ENCODE data around the gene TEAD3. TPM values are rescaled to one million over a fixed set of nuclear protein-coding genes. Genes with fewer than 3 reads are reported as not detected.

The TEAD3 gene
- polyA plus RNA-seq, 4 donors, result 13.4 to 35.6 (median 19.0) TPM

- Histone ChIP-seq H3K36me3 (ENCODE audit: control insufficient read depth in 3 of 3, insufficient read depth in 2 of 3, low read depth in 1 of 3, low read length in 3 of 3) (peaks cover 0 to 72% (median 0%) of the 10 kb centered on the region in 3 donors), H3K4me3 (ENCODE audit: low read depth in 1 of 3, low read length in 3 of 3) (peak overlapping the region; percentile 78 to 87 (median 87)), H3K27me3 (ENCODE audit: control insufficient read depth in 3 of 3, insufficient read depth in 3 of 3, low read length in 3 of 3) (no peaks in the 10 kb centered on the region), H3K4me1 (ENCODE audit: control insufficient read depth in 3 of 3, insufficient read depth in 2 of 3, low read depth in 1 of 3, low read length in 2 of 3) (peaks cover 0 to 13% (median 0%) of the 10 kb centered on the region in 3 donors), H3K27ac (ENCODE audit: low read depth in 1 of 3, low read length in 2 of 3) (peak overlapping the region; percentile 68 to 95 (median 84)), H3K9me3 (ENCODE audit: control insufficient read depth in 2 of 2, insufficient read depth in 1 of 2, low read depth in 1 of 2, low read length in 1 of 2) (no peaks in the 10 kb centered on the region)
- WGBS, 3 donors, result 0 to 2% (median 1%) methylated on average over 34 to 37 of the region's 37 CpGs
- FAIRE-seq (no peak), DNase-seq (no peak)
Measured at GRCh38 chr6:35468980-35469750, 27.7 kb downstream of the TEAD3 start.

GRCh38 chr6:35468181-35468979 lies 28.5 kb downstream of the TEAD3 start, which contains the start of gene RPL10A:
Gene RPL10A (plus strand): TSS chr6:35468401. CDS start chr6:35468435, 34 bp downstream.
- WGBS, 3 donors, result 0 to 1% (median 0%) methylated on average over 84 to 86 of the region's 86 CpGs
- H3K36me3 ChIP-seq (ENCODE audit: control insufficient read depth in 3 of 3, insufficient read depth in 2 of 3, low read depth in 1 of 3, low read length in 3 of 3), result peaks cover 0 to 68% (median 0%) of the 10 kb centered on the region in 3 donors
- H3K9me3 ChIP-seq (ENCODE audit: control insufficient read depth in 2 of 2, insufficient read depth in 1 of 2, low read depth in 1 of 2, low read length in 1 of 2), result no peaks in the 10 kb centered on the region
- peaks cover 0 to 13% (median 0%) of the 10 kb centered on the region in 3 donors for H3K4me1 ChIP-seq (ENCODE audit: control insufficient read depth in 3 of 3, insufficient read depth in 2 of 3, low read depth in 1 of 3, low read length in 2 of 3)
- FAIRE-seq (no peak), DNase-seq (peak; percentile 97 to 98)
- H3K27ac ChIP-seq (ENCODE audit: low read depth in 1 of 3, low read length in 2 of 3), result peak within 1 kb of the TSS; percentile 68 to 95 (median 84)
- peak within 1 kb of the TSS; percentile 78 to 87 (median 87) for H3K4me3 ChIP-seq (ENCODE audit: low read depth in 1 of 3, low read length in 3 of 3)
- no peaks in the 10 kb centered on the region for H3K27me3 ChIP-seq (ENCODE audit: control insufficient read depth in 3 of 3, insufficient read depth in 3 of 3, low read length in 3 of 3)

GRCh38 chr6:35465646-35466045 lies 31.2 kb downstream of the TEAD3 start:
- Histone ChIP-seq H3K27ac (ENCODE audit: low read depth in 1 of 3, low read length in 2 of 3) (no peak overlapping the region), H3K4me1 (ENCODE audit: control insufficient read depth in 3 of 3, insufficient read depth in 2 of 3, low read depth in 1 of 3, low read length in 2 of 3) (peaks cover 0 to 11% (median 0%) of the 10 kb centered on the region in 3 donors), H3K4me3 (ENCODE audit: low read depth in 1 of 3, low read length in 3 of 3) (no peak overlapping the region), H3K36me3 (ENCODE audit: control insufficient read depth in 3 of 3, insufficient read depth in 2 of 3, low read depth in 1 of 3, low read length in 3 of 3) (peaks cover 0 to 62% (median 0%) of the 10 kb centered on the region in 3 donors), H3K27me3 (ENCODE audit: control insufficient read depth in 3 of 3, insufficient read depth in 3 of 3, low read length in 3 of 3) (no peaks in the 10 kb centered on the region), H3K9me3 (ENCODE audit: control insufficient read depth in 2 of 2, insufficient read depth in 1 of 2, low read depth in 1 of 2, low read length in 1 of 2) (no peaks in the 10 kb centered on the region)
- FAIRE-seq, result no peak
- 98 to 100% (median 100%) methylated on average over 1 of the region's 1 CpG for WGBS, 3 donors
- no peak for DNase-seq

- DNase-seq (no peak), FAIRE-seq (no peak)
- H3K27me3 ChIP-seq (ENCODE audit: control insufficient read depth in 3 of 3, insufficient read depth in 3 of 3, low read length in 3 of 3), result no peaks in the 10 kb centered on the region
- no peaks in the 10 kb centered on the region for H3K9me3 ChIP-seq (ENCODE audit: control insufficient read depth in 2 of 2, insufficient read depth in 1 of 2, low read depth in 1 of 2, low read length in 1 of 2)
- WGBS, 3 donors, result 73 to 93% (median 86%) methylated on average over 3 to 4 of the region's 4 CpGs
- H3K36me3 ChIP-seq (ENCODE audit: control insufficient read depth in 3 of 3, insufficient read depth in 2 of 3, low read depth in 1 of 3, low read length in 3 of 3), result peaks cover 0 to 61% (median 0%) of the 10 kb centered on the region in 3 donors
- H3K27ac ChIP-seq (ENCODE audit: low read depth in 1 of 3, low read length in 2 of 3), result no peak overlapping the region
- H3K4me1 ChIP-seq (ENCODE audit: control insufficient read depth in 3 of 3, insufficient read depth in 2 of 3, low read depth in 1 of 3, low read length in 2 of 3), result peaks cover 0 to 3% (median 0%) of the 10 kb centered on the region in 3 donors
- H3K4me3 ChIP-seq (ENCODE audit: low read depth in 1 of 3, low read length in 3 of 3), result no peak overlapping the region
Measured at GRCh38 chr6:35463292-35463691, 33.6 kb downstream of the TEAD3 start.

GRCh38 chr6:35461270-35461669 lies 35.6 kb downstream of the TEAD3 start:
- no peak for FAIRE-seq
- peaks cover 0 to 68% (median 0%) of the 10 kb centered on the region in 3 donors for H3K36me3 ChIP-seq (ENCODE audit: control insufficient read depth in 3 of 3, insufficient read depth in 2 of 3, low read depth in 1 of 3, low read length in 3 of 3)
- DNase-seq, result no peak
- no peaks in the 10 kb centered on the region for H3K9me3 ChIP-seq (ENCODE audit: control insufficient read depth in 2 of 2, insufficient read depth in 1 of 2, low read depth in 1 of 2, low read length in 1 of 2)
- WGBS, 3 donors, result 78 to 96% (median 88%) methylated on average over 3 of the region's 3 CpGs
- no peak overlapping the region for H3K4me3 ChIP-seq (ENCODE audit: low read depth in 1 of 3, low read length in 3 of 3)
- no peak overlapping the region for H3K27ac ChIP-seq (ENCODE audit: low read depth in 1 of 3, low read length in 2 of 3)
- no peaks in the 10 kb centered on the region for H3K27me3 ChIP-seq (ENCODE audit: control insufficient read depth in 3 of 3, insufficient read depth in 3 of 3, low read length in 3 of 3)
- no peaks in the 10 kb centered on the region for H3K4me1 ChIP-seq (ENCODE audit: control insufficient read depth in 3 of 3, insufficient read depth in 2 of 3, low read depth in 1 of 3, low read length in 2 of 3)

GRCh38 chr6:35457907-35458306 lies 39.0 kb downstream of the TEAD3 start:
- H3K36me3 ChIP-seq (ENCODE audit: control insufficient read depth in 3 of 3, insufficient read depth in 2 of 3, low read depth in 1 of 3, low read length in 3 of 3), result peaks cover 0 to 69% (median 0%) of the 10 kb centered on the region in 3 donors
- H3K27ac ChIP-seq (ENCODE audit: low read depth in 1 of 3, low read length in 2 of 3), result no peak overlapping the region
- FAIRE-seq (no peak), DNase-seq (no peak)
- peaks cover 0 to 8% (median 0%) of the 10 kb centered on the region in 3 donors for H3K4me1 ChIP-seq (ENCODE audit: control insufficient read depth in 3 of 3, insufficient read depth in 2 of 3, low read depth in 1 of 3, low read length in 2 of 3)
- WGBS, 3 donors, result 82 to 95% (median 82%) methylated on average over 4 of the region's 4 CpGs
- H3K4me3 ChIP-seq (ENCODE audit: low read depth in 1 of 3, low read length in 3 of 3), result no peak overlapping the region
- no peaks in the 10 kb centered on the region for H3K9me3 ChIP-seq (ENCODE audit: control insufficient read depth in 2 of 2, insufficient read depth in 1 of 2, low read depth in 1 of 2, low read length in 1 of 2)
- H3K27me3 ChIP-seq (ENCODE audit: control insufficient read depth in 3 of 3, insufficient read depth in 3 of 3, low read length in 3 of 3), result no peaks in the 10 kb centered on the region

GRCh38 chr6:35454391-35455110 lies 42.3 kb downstream of the TEAD3 start:
- Histone ChIP-seq H3K27ac (ENCODE audit: low read depth in 1 of 3, low read length in 2 of 3) (no peak overlapping the region), H3K27me3 (ENCODE audit: control insufficient read depth in 3 of 3, insufficient read depth in 3 of 3, low read length in 3 of 3) (no peaks in the 10 kb centered on the region), H3K9me3 (ENCODE audit: control insufficient read depth in 2 of 2, insufficient read depth in 1 of 2, low read depth in 1 of 2, low read length in 1 of 2) (no peaks in the 10 kb centered on the region), H3K36me3 (ENCODE audit: control insufficient read depth in 3 of 3, insufficient read depth in 2 of 3, low read depth in 1 of 3, low read length in 3 of 3) (peaks cover 0 to 46% (median 0%) of the 10 kb centered on the region in 3 donors), H3K4me3 (ENCODE audit: low read depth in 1 of 3, low read length in 3 of 3) (no peak overlapping the region), H3K4me1 (ENCODE audit: control insufficient read depth in 3 of 3, insufficient read depth in 2 of 3, low read depth in 1 of 3, low read length in 2 of 3) (peaks cover 0 to 17% (median 0%) of the 10 kb centered on the region in 3 donors)
- FAIRE-seq (no peak), DNase-seq (no peak)
- 85 to 96% (median 95%) methylated on average over 9 of the region's 9 CpGs for WGBS, 3 donors

GRCh38 chr6:35453236-35453635 lies 43.6 kb downstream of the TEAD3 start:
- peaks cover 0 to 35% (median 0%) of the 10 kb centered on the region in 3 donors for H3K36me3 ChIP-seq (ENCODE audit: control insufficient read depth in 3 of 3, insufficient read depth in 2 of 3, low read depth in 1 of 3, low read length in 3 of 3)
- 12 to 31% (median 30%) methylated on average over 3 of the region's 3 CpGs for WGBS, 3 donors
- no peak for FAIRE-seq
- H3K4me1 ChIP-seq (ENCODE audit: control insufficient read depth in 3 of 3, insufficient read depth in 2 of 3, low read depth in 1 of 3, low read length in 2 of 3), result peaks cover 0 to 17% (median 0%) of the 10 kb centered on the region in 3 donors
- no peaks in the 10 kb centered on the region for H3K27me3 ChIP-seq (ENCODE audit: control insufficient read depth in 3 of 3, insufficient read depth in 3 of 3, low read length in 3 of 3)
- DNase-seq, result no peak
- no peak overlapping the region for H3K27ac ChIP-seq (ENCODE audit: low read depth in 1 of 3, low read length in 2 of 3)
- peak overlapping the region in 1 of 3 donors; percentile 78 for H3K4me3 ChIP-seq (ENCODE audit: low read depth in 1 of 3, low read length in 3 of 3)
- H3K9me3 ChIP-seq (ENCODE audit: control insufficient read depth in 2 of 2, insufficient read depth in 1 of 2, low read depth in 1 of 2, low read length in 1 of 2), result no peaks in the 10 kb centered on the region
